NCI-H2107 treated with DMSO at 0.1 percent for 48 hours (cell line): Measurements from ENCODE around the gene DSCAML1.

Source experiments
- DNase-seq: peaks from one replicate; lab custom pipeline; 2025; ENCODE audit not compliant: unreplicated experiment; lab: John Stamatoyannopoulos, UW

The DSCAML1 gene

GRCh38 chr11:117560780-117561530 lies 236.1 kb downstream of the DSCAML1 start:
- no peak for DNase-seq

GRCh38 chr11:117559698-117560097 lies 237.3 kb downstream of the DSCAML1 start:
- no peak for DNase-seq

GRCh38 chr11:117557361-117557760 lies 239.7 kb downstream of the DSCAML1 start:
- DNase-seq: no peak

GRCh38 chr11:117554601-117555333 lies 242.2 kb downstream of the DSCAML1 start:
- no peak for DNase-seq

GRCh38 chr11:117552626-117553025 lies 244.4 kb downstream of the DSCAML1 start:
- DNase-seq: no peak

- no peak for DNase-seq
Measured at GRCh38 chr11:117551761-117552343, 245.2 kb downstream of the DSCAML1 start.

GRCh38 chr11:117550466-117550865 lies 246.6 kb downstream of the DSCAML1 start:
- DNase-seq: peak; percentile 52

- no peak for DNase-seq
Measured at GRCh38 chr11:117549417-117549816, 247.6 kb downstream of the DSCAML1 start.

- DNase-seq: no peak
Measured at GRCh38 chr11:117548876-117549275, 248.1 kb downstream of the DSCAML1 start.

GRCh38 chr11:117547946-117548345 lies 249.1 kb downstream of the DSCAML1 start:
- no peak for DNase-seq

GRCh38 chr11:117547195-117547850 lies 249.7 kb downstream of the DSCAML1 start:
- DNase-seq: peak; percentile 88

GRCh38 chr11:117546431-117547194 lies 250.4 kb downstream of the DSCAML1 start:
- DNase-seq: peak; percentile 96

GRCh38 chr11:117545706-117546105 lies 251.3 kb downstream of the DSCAML1 start:
- no peak for DNase-seq

GRCh38 chr11:117544130-117544800 lies 252.8 kb downstream of the DSCAML1 start:
- no peak for DNase-seq

- DNase-seq: no peak
Measured at GRCh38 chr11:117541211-117541610, 255.8 kb downstream of the DSCAML1 start.

GRCh38 chr11:117538263-117539135 lies 258.5 kb downstream of the DSCAML1 start:
- peak; percentile 47 for DNase-seq

- DNase-seq: peak; percentile 91
Measured at GRCh38 chr11:117535850-117536411, 261.1 kb downstream of the DSCAML1 start.

GRCh38 chr11:117535201-117535849 lies 261.7 kb downstream of the DSCAML1 start:
- DNase-seq: peak; percentile 93
